Measurements from ENCODE around the gene MADCAM1.
"Not testable (repeated sequence)": the region's sequence is repeated elsewhere in the genome, so short reads cannot be mapped to it uniquely, and the experiment has no call there.

The MADCAM1 gene

DNA sequence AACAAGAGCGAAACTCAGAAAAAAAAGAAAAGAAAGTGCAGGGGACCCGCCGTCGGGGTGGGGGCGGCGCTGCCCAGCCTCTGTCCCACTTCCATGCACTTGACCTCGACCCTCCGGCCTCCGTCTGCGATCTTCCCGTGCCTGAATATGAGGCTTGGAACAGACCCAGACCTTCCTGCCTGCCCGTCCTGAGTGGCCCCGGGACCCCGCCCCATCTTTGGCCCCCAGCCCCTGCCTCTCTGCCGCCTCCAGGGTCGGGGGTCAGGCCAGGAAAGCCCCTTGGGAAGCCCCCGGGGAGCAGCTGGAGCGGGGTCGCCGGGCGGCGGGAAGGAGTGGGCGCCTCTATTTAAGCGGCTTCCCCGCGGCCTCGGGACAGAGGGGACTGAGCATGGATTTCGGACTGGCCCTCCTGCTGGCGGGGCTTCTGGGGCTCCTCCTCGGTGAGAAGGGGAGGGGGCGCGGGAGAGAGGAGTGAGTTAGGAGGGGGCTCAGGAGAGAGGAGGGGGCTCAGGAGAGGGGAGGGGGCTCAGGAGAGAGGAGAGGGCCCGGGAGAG lies at the start of gene MADCAM1:
TSS of gene MADCAM1 (plus strand) at position 375 of the 554 bp plus-strand sequence. CDS start at position 389, 14 bp downstream.
- DNase-seq (ENCODE audit: low read depth, low spot score) = no peak

DNA sequence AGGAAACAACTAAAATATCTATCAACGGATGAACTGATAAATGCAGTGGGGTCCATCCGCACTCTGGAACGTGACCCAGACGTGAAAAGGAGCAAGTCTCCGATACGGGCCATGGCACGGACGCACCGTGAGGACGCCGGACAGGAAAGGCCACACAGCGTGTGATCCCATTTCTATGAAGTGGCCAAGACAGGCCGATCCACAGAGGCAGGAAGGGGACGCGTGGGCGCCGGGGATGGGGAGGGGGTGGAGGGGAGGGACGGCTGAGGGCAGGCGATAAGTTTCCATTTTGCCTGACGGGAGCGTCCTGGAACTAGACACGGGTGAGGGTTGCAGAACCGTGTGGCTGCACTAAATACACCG lies 49.2 kb upstream of the MADCAM1 start:
- no peak for DNase-seq (ENCODE audit: low read depth, low spot score)

GRCh38 chr19:447816-448560 lies 48.3 kb upstream of the MADCAM1 start:
- DNase-seq (ENCODE audit: low read depth, low spot score) = no peak

DNA sequence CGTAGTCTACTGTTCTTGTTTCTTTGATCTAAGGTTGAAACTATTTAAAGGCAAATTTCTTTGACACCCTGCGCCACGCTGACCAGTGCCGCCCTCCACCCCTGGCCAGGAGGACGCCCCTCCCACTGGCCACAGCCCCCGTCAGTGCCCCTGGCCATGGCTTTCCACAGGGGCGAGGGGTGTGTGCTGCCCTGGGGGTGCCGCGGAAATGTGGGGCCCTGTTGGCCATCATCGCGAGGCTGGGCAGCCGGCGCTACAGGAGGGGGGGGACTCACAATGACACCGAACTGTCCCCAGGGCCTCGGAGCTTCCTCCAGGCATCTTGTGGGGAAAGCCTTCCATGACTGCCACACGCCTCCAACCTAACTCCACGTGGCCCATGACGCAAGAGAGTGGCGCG lies 46.4 kb upstream of the MADCAM1 start:
- no peak for DNase-seq (ENCODE audit: low read depth, low spot score)

DNA sequence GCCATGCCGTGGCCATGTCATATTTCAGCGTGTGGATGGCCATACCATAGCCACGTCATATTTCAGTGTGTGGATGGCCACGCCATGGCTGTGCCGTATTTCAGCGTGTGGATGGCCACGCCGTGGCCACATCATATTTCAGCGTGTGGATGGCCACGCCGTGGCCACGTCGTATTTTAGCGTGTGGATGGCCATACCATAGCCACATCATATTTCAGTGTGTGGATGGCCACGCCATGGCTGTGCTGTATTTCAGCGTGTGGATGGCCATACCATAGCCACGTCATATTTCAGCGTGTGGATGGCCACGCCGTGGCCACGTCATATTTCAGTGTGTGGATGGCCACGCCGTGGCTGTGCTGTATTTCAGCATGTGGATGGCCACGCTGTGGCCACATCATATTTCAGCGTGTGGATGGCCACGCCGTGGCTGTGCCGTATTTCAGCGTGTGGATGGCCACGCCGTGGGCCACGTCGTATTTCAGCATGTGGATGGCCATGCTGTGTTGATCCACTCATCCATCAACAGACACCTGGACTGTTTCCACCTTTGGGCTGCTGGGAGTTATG lies 45.3 kb upstream of the MADCAM1 start:
- not testable (repeated sequence) for DNase-seq (ENCODE audit: low read depth, low spot score)

DNA sequence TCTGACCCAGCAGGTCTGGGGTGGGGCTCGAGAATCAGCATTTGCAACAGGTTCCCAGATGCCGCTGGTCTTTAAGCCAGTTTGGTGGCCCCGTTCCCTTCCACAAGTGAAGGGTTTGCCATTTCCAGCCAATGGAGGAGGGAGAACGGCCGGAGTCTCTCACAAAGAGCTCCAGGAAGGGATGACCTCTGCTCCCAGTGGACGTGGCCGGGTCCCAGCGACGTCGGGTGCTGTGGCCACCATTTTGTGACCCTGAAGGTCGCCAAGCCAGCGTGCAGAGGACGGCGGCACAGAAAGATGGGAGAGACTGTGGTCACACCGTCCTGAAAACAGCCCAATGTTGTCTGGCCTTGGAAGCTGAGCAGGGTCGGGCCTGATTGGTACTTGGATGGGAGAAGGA lies 43.5 kb upstream of the MADCAM1 start:
- DNase-seq (ENCODE audit: low read depth, low spot score) = no peak

- no peak for DNase-seq (ENCODE audit: low read depth, low spot score)
These were observed 42.7 kb upstream of the MADCAM1 start for GRCh38 chr19:453606-454005.

DNA sequence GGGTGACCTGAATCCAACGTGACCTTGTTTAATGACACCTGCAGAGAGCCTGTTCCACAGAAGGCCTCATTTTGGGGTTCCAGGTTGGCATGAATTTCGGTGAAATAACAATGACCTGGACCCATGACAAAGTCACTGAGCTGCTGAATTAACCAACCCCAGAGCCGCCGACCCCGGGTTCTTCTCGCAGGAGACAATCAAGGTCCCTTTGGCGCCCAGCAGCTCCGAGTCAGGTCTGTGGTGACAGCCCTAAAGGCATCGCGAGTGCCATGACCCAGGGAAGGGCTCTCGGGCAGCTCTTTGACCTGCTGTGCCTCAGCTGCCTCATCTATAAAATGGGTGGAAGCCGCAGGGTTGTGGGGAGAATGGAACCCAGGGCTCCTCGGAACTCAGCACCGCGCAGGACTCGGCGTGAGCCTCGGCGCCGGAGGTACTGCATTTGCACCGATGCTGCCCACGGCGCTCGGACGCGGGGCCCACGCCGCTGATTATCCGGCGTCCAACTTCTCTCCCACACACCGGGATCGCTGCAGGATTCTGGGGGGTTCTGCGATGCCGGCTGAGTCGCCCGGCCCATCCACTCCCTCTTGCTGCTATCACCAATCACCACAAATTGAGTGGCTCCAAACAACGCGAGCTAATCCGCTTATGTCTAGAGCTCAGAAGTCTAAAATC lies 41.1 kb upstream of the MADCAM1 start:
- no peak for DNase-seq (ENCODE audit: low read depth, low spot score)

DNA sequence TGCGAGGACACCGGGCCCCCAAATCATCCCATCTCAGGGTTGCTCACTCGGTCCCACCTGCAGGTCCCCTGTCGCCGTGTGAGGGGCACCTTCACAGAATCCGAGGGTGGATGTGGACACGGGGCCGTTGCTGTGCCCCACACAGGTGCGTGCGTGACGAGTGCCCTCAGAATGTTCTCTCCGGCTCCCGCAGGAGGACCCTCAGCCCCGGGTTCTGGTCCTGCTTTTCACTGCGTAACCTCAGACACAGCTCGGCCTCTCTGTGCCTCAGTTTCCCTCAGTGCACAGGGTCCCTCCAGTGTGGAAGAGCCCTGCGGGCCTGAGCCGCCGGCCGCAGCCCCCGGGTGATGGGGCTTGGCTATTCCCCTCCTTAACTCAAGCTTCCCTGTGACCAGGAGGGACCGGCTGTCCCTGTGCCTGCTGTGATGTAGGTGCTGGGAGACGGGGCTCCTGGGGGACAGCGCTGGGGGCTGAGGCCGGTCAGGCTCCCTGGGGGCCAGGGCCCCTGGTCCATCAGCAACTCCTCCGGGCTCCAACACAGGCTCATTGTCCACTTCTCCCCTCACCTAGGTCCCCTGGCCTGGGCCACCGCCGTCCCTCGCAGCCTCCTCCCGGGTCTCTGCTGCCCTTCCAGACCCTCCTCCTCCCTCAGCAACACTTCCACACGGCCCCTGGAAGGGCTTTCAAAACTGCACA lies 40.3 kb upstream of the MADCAM1 start:
- DNase-seq (ENCODE audit: low read depth, low spot score) = no peak

- DNase-seq (ENCODE audit: low read depth, low spot score) = no peak
These were observed 39.7 kb upstream of the MADCAM1 start for GRCh38 chr19:456547-457110.

DNA sequence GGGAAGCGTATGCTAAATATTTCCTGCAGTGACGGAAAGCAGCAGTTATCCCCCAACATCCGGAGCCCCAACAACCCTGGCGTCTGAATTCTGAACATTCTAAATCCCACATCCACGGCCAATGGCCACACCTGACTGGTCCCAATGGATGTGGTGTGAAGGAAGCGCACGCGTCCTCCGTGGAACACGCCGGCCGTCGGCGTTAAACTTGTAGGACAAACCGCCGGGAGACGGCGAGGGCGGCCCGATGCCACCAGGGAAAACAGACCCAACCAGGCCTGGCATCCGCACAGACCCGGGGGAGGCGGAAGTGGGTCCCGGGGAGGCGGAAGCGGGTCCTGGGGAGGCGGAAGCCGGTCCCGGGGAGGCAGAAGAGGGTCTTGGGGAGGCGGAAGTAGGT lies 38.6 kb upstream of the MADCAM1 start:
- no peak for DNase-seq (ENCODE audit: low read depth, low spot score)

- no peak for DNase-seq (ENCODE audit: low read depth, low spot score)
These were observed 37.9 kb upstream of the MADCAM1 start for GRCh38 chr19:458091-459042.

- no peak for DNase-seq (ENCODE audit: low read depth, low spot score)
These were observed 36.4 kb upstream of the MADCAM1 start for GRCh38 chr19:459724-460511.

DNA sequence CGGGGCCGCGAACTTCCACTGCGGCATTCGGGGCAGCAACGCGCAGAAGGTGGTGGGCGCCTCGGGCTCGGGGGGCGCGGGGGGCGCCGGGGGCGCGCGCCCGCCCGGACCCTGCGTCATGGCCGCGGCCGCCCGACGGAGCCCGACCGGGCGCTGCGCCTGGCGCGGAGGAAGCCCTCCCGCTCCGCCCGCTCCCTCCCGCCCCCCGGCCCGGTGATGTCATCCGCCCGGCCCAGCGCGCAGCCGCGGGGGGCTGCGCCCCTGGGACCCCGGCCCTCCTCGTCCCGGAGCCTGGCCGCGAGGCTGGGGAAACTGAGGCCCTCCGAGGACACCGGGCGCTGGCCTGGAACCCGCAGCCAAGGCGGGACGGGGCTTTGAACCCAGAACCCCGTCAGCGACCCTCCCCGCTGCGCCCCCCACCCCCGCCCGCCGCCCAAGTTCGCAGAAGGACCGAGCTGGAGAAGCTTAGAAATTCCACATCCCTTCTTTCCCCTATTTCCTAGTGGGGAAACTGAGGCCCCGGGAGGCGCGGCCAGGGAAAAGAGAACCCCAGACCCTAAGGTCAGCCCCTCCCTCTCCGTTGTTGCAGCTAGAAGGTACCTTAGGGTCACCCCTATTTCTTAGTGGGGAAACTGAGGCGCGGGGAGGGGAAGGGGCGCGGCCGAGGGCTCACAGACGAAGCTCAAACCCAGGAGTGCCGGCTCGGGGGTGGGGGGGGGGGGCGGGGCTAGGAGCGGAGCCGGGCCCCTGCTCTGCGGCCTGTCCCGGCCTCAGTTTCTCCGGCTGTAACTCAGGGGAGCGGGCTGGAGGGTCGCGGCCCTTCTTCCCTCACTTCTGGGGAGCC lies 35.2 kb upstream of the MADCAM1 start, which contains the start of gene SHC2:
TSS of gene SHC2 (minus strand) at position 157 of the 844 bp plus-strand sequence. CDS start at position 120, 37 bp downstream.
- no peak for DNase-seq (ENCODE audit: low read depth, low spot score)

DNA sequence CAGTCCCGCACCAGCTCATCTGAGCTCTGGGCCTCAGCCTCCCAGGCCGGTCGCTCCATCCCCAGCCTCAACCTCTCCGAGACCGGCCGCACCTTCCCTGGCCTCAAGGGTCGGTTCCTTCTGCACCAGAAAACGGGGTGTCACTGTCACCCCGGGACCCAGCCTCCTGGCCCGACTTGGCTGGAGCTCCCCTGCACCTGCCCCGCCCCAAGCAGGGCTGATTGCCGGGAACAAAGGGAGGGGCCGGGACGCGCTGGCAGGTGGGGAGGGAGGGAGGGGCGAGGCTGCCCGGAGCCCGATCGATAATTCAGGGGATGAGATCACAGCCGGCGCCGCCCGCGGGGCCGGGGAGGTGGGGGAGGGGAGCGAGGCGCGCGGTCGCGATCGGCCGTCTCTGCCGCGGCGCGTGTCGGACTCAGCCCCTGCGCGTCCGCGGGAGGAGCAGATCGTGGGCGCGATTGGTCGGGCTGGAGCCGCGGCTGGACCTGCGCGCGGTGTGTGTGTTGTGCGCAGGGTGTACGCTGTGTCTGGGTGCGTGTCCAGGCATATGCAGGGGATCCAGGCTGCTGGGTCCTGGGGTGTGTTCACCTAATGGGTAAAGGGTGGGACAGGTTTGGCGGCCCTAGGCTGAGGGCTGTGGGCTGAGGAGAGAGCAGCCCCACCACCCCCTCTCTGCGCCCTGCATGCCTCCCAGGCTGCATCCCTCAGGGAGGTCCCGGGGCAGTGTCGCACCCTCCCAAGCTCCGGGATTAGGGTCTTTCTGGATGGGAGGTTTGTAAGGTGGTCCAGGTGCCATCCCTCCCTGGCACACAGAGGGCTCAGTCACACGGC lies 34.4 kb upstream of the MADCAM1 start:
- DNase-seq (ENCODE audit: low read depth, low spot score) = no peak

DNA sequence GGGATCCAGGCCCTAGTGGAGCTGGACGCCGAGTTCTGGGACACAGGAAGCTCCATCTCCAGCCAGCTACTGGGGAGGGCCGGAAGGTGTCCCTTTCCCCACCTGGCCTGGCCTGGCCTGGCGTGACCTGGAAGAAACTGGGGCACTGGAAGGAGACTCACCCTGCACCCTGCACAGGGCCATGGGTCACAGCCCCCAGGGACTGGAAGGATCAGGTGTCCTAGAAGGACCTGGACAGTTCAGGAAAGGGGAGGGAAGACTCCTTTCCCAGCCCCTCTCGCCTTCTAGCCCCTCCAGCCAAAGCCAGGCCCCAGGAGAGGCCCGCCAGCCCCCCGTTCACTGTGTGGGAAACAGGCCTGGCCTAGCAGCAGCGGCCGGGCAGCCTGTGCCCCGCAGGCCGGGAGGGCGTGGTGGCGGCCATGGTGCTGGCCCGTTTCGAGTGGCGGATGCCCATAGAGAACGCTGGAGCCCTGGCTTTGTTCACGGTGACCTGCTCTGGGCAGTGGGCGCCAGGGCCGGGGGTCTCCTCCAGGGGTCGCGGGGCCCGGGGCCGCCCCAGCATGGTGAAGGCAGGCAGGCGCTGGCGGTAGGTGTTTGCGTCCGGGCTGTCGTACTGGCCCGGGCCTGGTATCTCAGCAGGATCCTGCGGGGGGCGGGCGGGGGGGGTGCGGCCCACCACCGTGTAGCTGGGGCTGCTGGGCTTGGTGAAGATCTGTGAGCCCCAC lies 32.6 kb upstream of the MADCAM1 start:
- no peak for DNase-seq (ENCODE audit: low read depth, low spot score)

DNA sequence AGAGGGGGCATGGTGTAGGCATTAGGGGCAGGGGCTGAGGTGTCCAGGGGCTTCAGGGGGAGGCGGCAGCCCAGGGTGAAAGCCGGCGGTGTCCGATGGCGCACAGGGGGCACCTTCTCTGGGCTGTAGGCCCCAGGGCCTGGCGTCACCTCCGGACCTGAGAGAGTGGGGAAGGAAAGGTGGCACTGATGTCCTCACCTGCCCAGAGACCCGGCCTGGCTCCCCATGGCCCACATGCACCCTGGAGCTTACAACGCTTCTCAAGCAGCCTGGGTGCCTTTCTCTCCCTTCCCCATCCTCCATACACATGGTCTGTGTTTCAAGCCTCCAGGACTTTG lies 32.1 kb upstream of the MADCAM1 start:
- no peak for DNase-seq (ENCODE audit: low read depth, low spot score)
